NB4 (cell line): ENCODE measurements around the gene LRMDA.

Source experiments
- DNase-seq: peaks from one replicate; pipeline ENCODE4 v3.0.0; 2010; ENCODE audit warnings: low read depth
- H3K4me3 ChIP-seq: one replicate; pipeline ENCODE4 v1.5.1; 2011; ENCODE audit warnings: mild to moderate bottlenecking, low read depth, low read length, moderate library complexity
- MYC ChIP-seq: IDR thresholded peaks from 2 replicates; pipeline ENCODE4 v1.6.1; 2011; ENCODE audit warnings: low read depth, low read length
- POLR2A ChIP-seq: IDR thresholded peaks from 2 replicates; pipeline ENCODE4 v1.6.1; 2011; ENCODE audit warnings: mild to moderate bottlenecking; ENCODE audit not compliant: insufficient read length; ENCODE audit errors: extremely low read depth
- TF ChIP-seq, protein P1 (sequence below): IDR thresholded peaks from one replicate; pipeline ENCODE4 v1.5.1; 2012; ENCODE audit warnings: low read depth, low read length
- TF ChIP-seq, protein P2 (sequence below): IDR thresholded peaks from 2 replicates; pipeline ENCODE4 v1.6.1; 2011; ENCODE audit warnings: low read depth, low read length

Gene LRMDA

DNA sequence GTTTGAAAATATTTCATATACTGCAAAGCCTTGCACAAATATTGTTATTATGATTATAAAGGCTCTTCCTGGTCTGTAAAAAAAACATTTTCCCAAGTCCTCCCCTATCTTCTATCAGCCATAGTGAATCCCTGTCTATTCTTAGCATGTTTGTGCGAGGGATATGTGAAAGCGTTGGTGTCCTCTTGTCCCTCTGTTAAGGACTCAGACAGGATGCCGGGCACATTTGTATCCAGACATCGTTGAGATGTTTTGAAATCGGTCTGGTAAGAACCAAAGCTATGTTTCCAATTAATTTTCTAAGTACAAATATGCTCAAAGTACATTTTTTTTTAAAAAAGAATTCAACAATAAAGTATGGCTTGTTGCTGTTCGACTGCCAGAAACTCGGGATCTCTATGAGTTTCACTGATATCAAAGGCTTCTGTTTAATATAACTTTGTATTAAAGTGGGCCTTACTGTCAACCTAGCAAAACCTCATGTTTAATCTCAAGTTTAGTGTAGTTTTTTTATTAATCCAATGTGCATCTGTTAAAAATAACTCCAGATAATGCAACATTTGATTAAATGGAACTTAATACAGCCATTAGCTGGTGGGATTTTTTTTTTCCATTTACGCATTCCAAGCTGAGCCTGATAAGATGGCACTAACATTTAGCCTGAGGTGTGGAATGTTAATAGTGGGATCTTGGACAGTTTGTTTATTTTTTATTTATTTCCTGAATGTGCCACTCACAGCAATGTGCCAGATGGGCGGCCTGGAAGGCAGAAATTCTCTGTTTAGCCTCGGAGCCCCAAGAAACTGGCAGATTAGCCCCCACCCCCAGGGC is 754.3 kb downstream of the LRMDA start:
- H3K4me3 ChIP-seq = no peak overlapping the region
- no peak for DNase-seq
- TF ChIP-seq POLR2A = no peak
- TF ChIP-seq MYC = no peak
- TF ChIP-seq, protein P1, sequence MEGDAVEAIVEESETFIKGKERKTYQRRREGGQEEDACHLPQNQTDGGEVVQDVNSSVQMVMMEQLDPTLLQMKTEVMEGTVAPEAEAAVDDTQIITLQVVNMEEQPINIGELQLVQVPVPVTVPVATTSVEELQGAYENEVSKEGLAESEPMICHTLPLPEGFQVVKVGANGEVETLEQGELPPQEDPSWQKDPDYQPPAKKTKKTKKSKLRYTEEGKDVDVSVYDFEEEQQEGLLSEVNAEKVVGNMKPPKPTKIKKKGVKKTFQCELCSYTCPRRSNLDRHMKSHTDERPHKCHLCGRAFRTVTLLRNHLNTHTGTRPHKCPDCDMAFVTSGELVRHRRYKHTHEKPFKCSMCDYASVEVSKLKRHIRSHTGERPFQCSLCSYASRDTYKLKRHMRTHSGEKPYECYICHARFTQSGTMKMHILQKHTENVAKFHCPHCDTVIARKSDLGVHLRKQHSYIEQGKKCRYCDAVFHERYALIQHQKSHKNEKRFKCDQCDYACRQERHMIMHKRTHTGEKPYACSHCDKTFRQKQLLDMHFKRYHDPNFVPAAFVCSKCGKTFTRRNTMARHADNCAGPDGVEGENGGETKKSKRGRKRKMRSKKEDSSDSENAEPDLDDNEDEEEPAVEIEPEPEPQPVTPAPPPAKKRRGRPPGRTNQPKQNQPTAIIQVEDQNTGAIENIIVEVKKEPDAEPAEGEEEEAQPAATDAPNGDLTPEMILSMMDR = no peak
- TF ChIP-seq, protein P2, sequence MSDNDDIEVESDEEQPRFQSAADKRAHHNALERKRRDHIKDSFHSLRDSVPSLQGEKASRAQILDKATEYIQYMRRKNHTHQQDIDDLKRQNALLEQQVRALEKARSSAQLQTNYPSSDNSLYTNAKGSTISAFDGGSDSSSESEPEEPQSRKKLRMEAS = no peak

DNA sequence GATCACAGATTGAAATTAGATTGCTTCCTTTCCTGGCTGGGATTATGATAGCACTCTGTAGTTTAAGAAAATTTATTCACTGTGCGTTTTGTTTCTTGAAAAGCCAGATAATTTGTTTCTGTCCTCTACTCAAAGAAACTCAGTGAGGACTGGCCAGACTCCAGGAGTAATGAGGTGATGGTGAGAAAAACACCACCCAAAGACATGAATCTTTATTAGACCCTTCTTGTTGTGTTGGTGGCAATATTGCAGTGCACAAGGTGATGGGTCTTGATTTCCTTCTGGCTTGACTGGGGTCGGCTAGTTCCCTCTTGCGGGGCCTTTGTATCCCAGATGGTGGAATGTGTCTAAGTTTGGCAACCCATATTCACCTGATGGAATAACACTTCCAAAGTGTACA is 756.8 kb downstream of the LRMDA start:
- H3K4me3 ChIP-seq = no peak overlapping the region
- DNase-seq = no peak
- TF ChIP-seq POLR2A = no peak
- no peak for TF ChIP-seq MYC
- TF ChIP-seq, protein P2 = no peak
- TF ChIP-seq, protein P1 = no peak

DNA sequence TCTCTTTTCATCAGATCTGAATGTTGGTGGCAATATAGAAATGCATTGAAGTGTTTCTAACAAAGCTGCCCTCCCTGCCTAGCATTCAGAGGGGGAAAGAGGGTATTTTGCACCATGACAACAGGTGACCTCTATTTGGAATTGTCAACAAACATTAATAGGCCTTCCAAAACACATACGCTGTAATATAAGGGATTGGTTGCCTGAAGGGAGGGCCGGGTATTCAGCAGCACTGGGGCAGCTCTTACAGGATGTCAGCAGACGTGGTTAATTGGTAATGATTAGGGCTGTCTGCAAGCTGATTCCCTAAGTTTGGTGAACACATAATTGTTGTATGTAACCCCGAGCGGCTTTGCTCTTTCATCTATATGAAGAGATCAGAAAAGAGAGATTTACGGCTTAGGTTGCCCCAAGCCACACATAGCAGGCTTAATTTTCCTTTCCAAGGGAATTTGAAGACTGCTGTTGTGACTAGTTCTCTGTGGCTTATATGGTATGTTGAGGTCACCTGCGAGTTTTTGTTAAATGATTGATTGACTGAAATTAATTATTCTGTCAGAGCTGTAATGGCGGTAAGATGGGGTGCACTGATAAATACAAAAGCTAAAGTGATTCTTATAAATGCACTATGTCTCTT is 759.3 kb downstream of the LRMDA start:
- no peak overlapping the region for H3K4me3 ChIP-seq
- DNase-seq = no peak
- TF ChIP-seq MYC = no peak
- TF ChIP-seq, protein P2 = no peak
- no peak for TF ChIP-seq POLR2A
- TF ChIP-seq, protein P1 = no peak

DNA sequence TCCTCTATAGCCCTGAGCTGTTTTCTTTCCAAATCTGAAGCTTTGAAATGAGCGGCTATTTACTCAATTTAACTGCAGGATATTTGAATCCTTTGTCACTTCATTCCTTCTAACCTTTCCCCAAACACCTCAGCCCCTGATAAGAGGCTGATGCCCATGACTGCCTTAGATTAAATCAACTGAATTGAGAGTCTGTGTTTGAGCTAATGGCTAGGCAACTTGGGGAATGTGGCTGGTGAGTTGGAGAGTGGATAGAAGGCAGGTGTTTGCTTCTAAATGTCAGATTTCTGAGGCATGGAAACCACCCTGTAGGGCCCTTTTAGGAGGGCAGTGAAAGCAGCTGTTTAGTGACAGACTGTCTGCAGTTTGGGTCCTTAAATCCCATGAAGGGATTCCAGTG is 759.9 kb downstream of the LRMDA start:
- TF ChIP-seq POLR2A (no peak), MYC (no peak)
- TF ChIP-seq, protein P1 = no peak
- TF ChIP-seq, protein P2 = no peak
- no peak overlapping the region for H3K4me3 ChIP-seq
- DNase-seq = no peak

DNA sequence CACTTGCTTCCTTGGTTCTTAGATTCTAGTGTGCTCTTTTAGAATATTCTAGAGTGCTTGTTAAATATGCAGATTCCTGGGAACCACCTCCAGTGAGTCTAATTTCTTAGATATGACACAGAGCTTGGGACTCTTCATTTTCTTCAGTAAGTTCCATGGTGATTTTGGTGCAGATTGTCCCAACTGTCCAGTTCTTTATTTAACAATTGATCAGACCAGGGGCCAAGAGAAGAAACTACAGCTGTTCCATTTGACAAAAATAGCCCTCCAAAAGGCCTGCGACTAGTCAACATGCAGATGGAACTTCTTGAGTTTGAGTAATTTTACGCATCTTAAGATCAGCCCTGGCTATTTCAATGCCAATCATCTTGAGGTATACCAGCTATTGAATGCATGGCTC is 760.7 kb downstream of the LRMDA start:
- no peak overlapping the region for H3K4me3 ChIP-seq
- no peak for DNase-seq
- TF ChIP-seq POLR2A = no peak
- no peak for TF ChIP-seq MYC
- TF ChIP-seq, protein P1 = no peak
- TF ChIP-seq, protein P2 = no peak
